ENCODE data around the gene DYNLL2.
"Not testable (repeated sequence)": the region's sequence is repeated elsewhere in the genome, so short reads cannot be mapped to it uniquely, and the experiment has no call there.

DYNLL2 gene

GRCh38 chr17:58097384-58098088, 14.3 kb downstream of the DYNLL2 start:
- Histone ChIP-seq H3K9me3 (ENCODE audit: control insufficient read depth in 1 of 2, low read length in 2 of 2) (no peaks in the 10 kb centered on the region), H3K27me3 (ENCODE audit: control insufficient read depth in 1 of 2, insufficient read depth in 2 of 2, low read length in 2 of 2) (no peaks in the 10 kb centered on the region), H3K36me3 (ENCODE audit: control insufficient read depth in 1 of 2, insufficient read depth in 2 of 2, low read length in 2 of 2) (peaks cover 15 to 17% of the 10 kb centered on the region in 2 donors), H3K4me3 (ENCODE audit: low read depth in 1 of 2, low read length in 2 of 2) (no peak overlapping the region), H3K27ac (ENCODE audit: low read depth, low read length) (no peak overlapping the region), H3K9ac (ENCODE audit: low read depth in 1 of 2, low read length in 2 of 2) (no peak overlapping the region), H3K4me1 (ENCODE audit: control insufficient read depth in 1 of 2, insufficient read depth in 2 of 2, low read length in 2 of 2) (no peaks in the 10 kb centered on the region)

- Histone ChIP-seq H3K36me3 (ENCODE audit: control insufficient read depth in 1 of 2, insufficient read depth in 2 of 2, low read length in 2 of 2) (no peaks in the 10 kb centered on the region), H3K4me3 (ENCODE audit: low read depth in 1 of 2, low read length in 2 of 2) (no peak overlapping the region), H3K27me3 (ENCODE audit: control insufficient read depth in 1 of 2, insufficient read depth in 2 of 2, low read length in 2 of 2) (no peaks in the 10 kb centered on the region), H3K4me1 (ENCODE audit: control insufficient read depth in 1 of 2, insufficient read depth in 2 of 2, low read length in 2 of 2) (no peaks in the 10 kb centered on the region), H3K9ac (ENCODE audit: low read depth in 1 of 2, low read length in 2 of 2) (no peak overlapping the region), H3K9me3 (ENCODE audit: control insufficient read depth in 1 of 2, low read length in 2 of 2) (no peaks in the 10 kb centered on the region), H3K27ac (ENCODE audit: low read depth, low read length) (no peak overlapping the region)
Measured at GRCh38 chr17:58100506-58100905, 17.3 kb downstream of the DYNLL2 start.

GRCh38 chr17:58101898-58102297, 18.7 kb downstream of the DYNLL2 start:
- not testable (repeated sequence) for H3K4me3 ChIP-seq (ENCODE audit: low read depth in 1 of 2, low read length in 2 of 2); H3K27me3 ChIP-seq (ENCODE audit: control insufficient read depth in 1 of 2, insufficient read depth in 2 of 2, low read length in 2 of 2); H3K4me1 ChIP-seq (ENCODE audit: control insufficient read depth in 1 of 2, insufficient read depth in 2 of 2, low read length in 2 of 2); H3K9me3 ChIP-seq (ENCODE audit: control insufficient read depth in 1 of 2, low read length in 2 of 2); H3K9ac ChIP-seq (ENCODE audit: low read depth in 1 of 2, low read length in 2 of 2); H3K36me3 ChIP-seq (ENCODE audit: control insufficient read depth in 1 of 2, insufficient read depth in 2 of 2, low read length in 2 of 2); H3K27ac ChIP-seq (ENCODE audit: low read depth, low read length)

GRCh38 chr17:58105093-58105492, 21.9 kb downstream of the DYNLL2 start:
- H3K27me3 ChIP-seq (ENCODE audit: control insufficient read depth in 1 of 2, insufficient read depth in 2 of 2, low read length in 2 of 2): no peaks in the 10 kb centered on the region
- H3K4me1 ChIP-seq (ENCODE audit: control insufficient read depth in 1 of 2, insufficient read depth in 2 of 2, low read length in 2 of 2): no peaks in the 10 kb centered on the region
- H3K27ac ChIP-seq (ENCODE audit: low read depth, low read length): no peak overlapping the region
- H3K36me3 ChIP-seq (ENCODE audit: control insufficient read depth in 1 of 2, insufficient read depth in 2 of 2, low read length in 2 of 2): no peaks in the 10 kb centered on the region
- H3K9ac ChIP-seq (ENCODE audit: low read depth in 1 of 2, low read length in 2 of 2): no peak overlapping the region
- H3K4me3 ChIP-seq (ENCODE audit: low read depth in 1 of 2, low read length in 2 of 2): no peak overlapping the region
- no peaks in the 10 kb centered on the region for H3K9me3 ChIP-seq (ENCODE audit: control insufficient read depth in 1 of 2, low read length in 2 of 2)

- Histone ChIP-seq H3K27me3 (ENCODE audit: control insufficient read depth in 1 of 2, insufficient read depth in 2 of 2, low read length in 2 of 2) (no peaks in the 10 kb centered on the region), H3K27ac (ENCODE audit: low read depth, low read length) (no peak overlapping the region), H3K4me3 (ENCODE audit: low read depth in 1 of 2, low read length in 2 of 2) (no peak overlapping the region), H3K36me3 (ENCODE audit: control insufficient read depth in 1 of 2, insufficient read depth in 2 of 2, low read length in 2 of 2) (no peaks in the 10 kb centered on the region), H3K4me1 (ENCODE audit: control insufficient read depth in 1 of 2, insufficient read depth in 2 of 2, low read length in 2 of 2) (no peaks in the 10 kb centered on the region), H3K9me3 (ENCODE audit: control insufficient read depth in 1 of 2, low read length in 2 of 2) (no peaks in the 10 kb centered on the region), H3K9ac (ENCODE audit: low read depth in 1 of 2, low read length in 2 of 2) (no peak overlapping the region)
Measured at GRCh38 chr17:58107306-58107705, 24.1 kb downstream of the DYNLL2 start.

- no peaks in the 10 kb centered on the region for H3K4me1 ChIP-seq (ENCODE audit: control insufficient read depth in 1 of 2, insufficient read depth in 2 of 2, low read length in 2 of 2)
- H3K36me3 ChIP-seq (ENCODE audit: control insufficient read depth in 1 of 2, insufficient read depth in 2 of 2, low read length in 2 of 2): no peaks in the 10 kb centered on the region
- no peak overlapping the region for H3K27ac ChIP-seq (ENCODE audit: low read depth, low read length)
- no peak overlapping the region for H3K9ac ChIP-seq (ENCODE audit: low read depth in 1 of 2, low read length in 2 of 2)
- H3K9me3 ChIP-seq (ENCODE audit: control insufficient read depth in 1 of 2, low read length in 2 of 2): no peaks in the 10 kb centered on the region
- no peak overlapping the region for H3K4me3 ChIP-seq (ENCODE audit: low read depth in 1 of 2, low read length in 2 of 2)
- no peaks in the 10 kb centered on the region for H3K27me3 ChIP-seq (ENCODE audit: control insufficient read depth in 1 of 2, insufficient read depth in 2 of 2, low read length in 2 of 2)
Measured at GRCh38 chr17:58109197-58109596, 26.0 kb downstream of the DYNLL2 start.

GRCh38 chr17:58110012-58110411, 26.8 kb downstream of the DYNLL2 start:
- Histone ChIP-seq H3K4me1 (ENCODE audit: control insufficient read depth in 1 of 2, insufficient read depth in 2 of 2, low read length in 2 of 2) (no peaks in the 10 kb centered on the region), H3K4me3 (ENCODE audit: low read depth in 1 of 2, low read length in 2 of 2) (no peak overlapping the region), H3K9me3 (ENCODE audit: control insufficient read depth in 1 of 2, low read length in 2 of 2) (no peaks in the 10 kb centered on the region), H3K27me3 (ENCODE audit: control insufficient read depth in 1 of 2, insufficient read depth in 2 of 2, low read length in 2 of 2) (no peaks in the 10 kb centered on the region), H3K36me3 (ENCODE audit: control insufficient read depth in 1 of 2, insufficient read depth in 2 of 2, low read length in 2 of 2) (no peaks in the 10 kb centered on the region), H3K27ac (ENCODE audit: low read depth, low read length) (no peak overlapping the region), H3K9ac (ENCODE audit: low read depth in 1 of 2, low read length in 2 of 2) (no peak overlapping the region)

GRCh38 chr17:58111676-58112075, 28.5 kb downstream of the DYNLL2 start:
- Histone ChIP-seq H3K9ac (ENCODE audit: low read depth in 1 of 2, low read length in 2 of 2) (no peak overlapping the region), H3K36me3 (ENCODE audit: control insufficient read depth in 1 of 2, insufficient read depth in 2 of 2, low read length in 2 of 2) (no peaks in the 10 kb centered on the region), H3K27me3 (ENCODE audit: control insufficient read depth in 1 of 2, insufficient read depth in 2 of 2, low read length in 2 of 2) (peaks cover 4 to 7% of the 10 kb centered on the region in 2 donors), H3K4me1 (ENCODE audit: control insufficient read depth in 1 of 2, insufficient read depth in 2 of 2, low read length in 2 of 2) (no peaks in the 10 kb centered on the region), H3K4me3 (ENCODE audit: low read depth in 1 of 2, low read length in 2 of 2) (no peak overlapping the region), H3K9me3 (ENCODE audit: control insufficient read depth in 1 of 2, low read length in 2 of 2) (no peaks in the 10 kb centered on the region), H3K27ac (ENCODE audit: low read depth, low read length) (no peak overlapping the region)

- no peaks in the 10 kb centered on the region for H3K36me3 ChIP-seq (ENCODE audit: control insufficient read depth in 1 of 2, insufficient read depth in 2 of 2, low read length in 2 of 2)
- no peak overlapping the region for H3K27ac ChIP-seq (ENCODE audit: low read depth, low read length)
- H3K4me3 ChIP-seq (ENCODE audit: low read depth in 1 of 2, low read length in 2 of 2): no peak overlapping the region
- no peaks in the 10 kb centered on the region for H3K9me3 ChIP-seq (ENCODE audit: control insufficient read depth in 1 of 2, low read length in 2 of 2)
- H3K4me1 ChIP-seq (ENCODE audit: control insufficient read depth in 1 of 2, insufficient read depth in 2 of 2, low read length in 2 of 2): no peaks in the 10 kb centered on the region
- H3K9ac ChIP-seq (ENCODE audit: low read depth in 1 of 2, low read length in 2 of 2): no peak overlapping the region
- peaks cover 4 to 7% of the 10 kb centered on the region in 2 donors for H3K27me3 ChIP-seq (ENCODE audit: control insufficient read depth in 1 of 2, insufficient read depth in 2 of 2, low read length in 2 of 2)
Measured at GRCh38 chr17:58112970-58113631, 29.9 kb downstream of the DYNLL2 start.

GRCh38 chr17:58113947-58114346, 30.7 kb downstream of the DYNLL2 start:
- Histone ChIP-seq H3K36me3 (ENCODE audit: control insufficient read depth in 1 of 2, insufficient read depth in 2 of 2, low read length in 2 of 2) (no peaks in the 10 kb centered on the region), H3K27ac (ENCODE audit: low read depth, low read length) (no peak overlapping the region), H3K27me3 (ENCODE audit: control insufficient read depth in 1 of 2, insufficient read depth in 2 of 2, low read length in 2 of 2) (peaks cover 4 to 7% of the 10 kb centered on the region in 2 donors), H3K4me3 (ENCODE audit: low read depth in 1 of 2, low read length in 2 of 2) (no peak overlapping the region), H3K9ac (ENCODE audit: low read depth in 1 of 2, low read length in 2 of 2) (no peak overlapping the region), H3K9me3 (ENCODE audit: control insufficient read depth in 1 of 2, low read length in 2 of 2) (no peaks in the 10 kb centered on the region), H3K4me1 (ENCODE audit: control insufficient read depth in 1 of 2, insufficient read depth in 2 of 2, low read length in 2 of 2) (no peaks in the 10 kb centered on the region)

Measured in duodenal mucosa (tissue), 2 donors.